HepG2 (cell line): ENCODE measurements around the gene CPEB2. TPM values are rescaled to one million over a fixed set of nuclear protein-coding genes. Genes with fewer than 3 reads are reported as not detected.

Source experiments
- ATAC-seq: fragments of 200-7000 bp; cut with Tn5 transposase; 3 replicates; pipeline ENCODE4 v1.9.1; 2020; ENCODE audit warnings: mild to moderate bottlenecking, moderate library complexity
- BruUV-seq: library from RNA; stranded (reverse); fragments of 400-500 nt; replicated peaks from 2 replicates; lab custom pipeline; 2021; lab: Mats Ljungman, UMichigan
- CTCF ChIA-PET: fragments of 300-600 bp; formaldehyde crosslinking; extraction: SDS; loops from one replicate; lab custom pipeline; 2021; ENCODE audit warnings: low total read pairs, inconsistent platforms, low intra/inter-chr PET ratio; lab: Yijun Ruan, JAX
- POLR2A ChIA-PET: fragments of 350-600 bp; sonication (Branson Sonifier 250); formaldehyde crosslinking; loops from one replicate; lab custom pipeline; 2020; ENCODE audit warnings: antibody characterized with exemption, inconsistent platforms; lab: Yijun Ruan, JAX
- DNase-seq: peaks from one replicate; pipeline ENCODE4 v3.0.0-alpha.2; 2015; ENCODE audit warnings: low spot score
- FAIRE-seq: peaks from 3 replicates; lab custom pipeline; 2011; peaks lifted over from hg19 to GRCh38; lab: Jason Lieb, UNC
- H2AFZ ChIP-seq: one replicate; pipeline ENCODE4 v1.6.1; 2011; ENCODE audit warnings: low read length, inconsistent platforms
- H3K27ac ChIP-seq: fragments of 300-600 bp; 3 replicates; pipeline ENCODE4 v1.8.0; 2011; ENCODE audit warnings: mixed run types, mild to moderate bottlenecking, mixed read lengths, low read length, inconsistent platforms; ENCODE audit not compliant: insufficient read depth; ENCODE audit errors: extremely low read length
- H3K27me3 ChIP-seq, 2 experiments: fragments of 200-600 bp in 1 of 2; 2 replicates in 1 of 2; 3 replicates in 1 of 2; pipeline versions ENCODE4 v1.6.0 to v1.8.0; 2011; ENCODE audit warnings: low read length in 2 of 2, mild to moderate bottlenecking in 2 of 2, moderate library complexity in 2 of 2, inconsistent platforms in 1 of 2; ENCODE audit not compliant: insufficient read depth in 2 of 2, control insufficient read depth in 1 of 2
- H3K36me3 ChIP-seq, 2 experiments: fragments of 200-600 bp in 1 of 2; replicated peaks in 1 of 2; 2 replicates in 1 of 2; 3 replicates in 1 of 2; pipeline versions ENCODE4 v1.5.1 to v1.8.0; 2011; ENCODE audit warnings: low read length in 2 of 2, inconsistent platforms in 1 of 2; ENCODE audit not compliant: insufficient read depth in 2 of 2, control insufficient read depth in 1 of 2
- H3K4me1 ChIP-seq: 2 replicates; pipeline ENCODE4 v1.5.1; 2012; ENCODE audit warnings: low read length, inconsistent platforms; ENCODE audit not compliant: insufficient read depth
- H3K4me2 ChIP-seq: 2 replicates; pipeline ENCODE4 v1.6.0; 2011; ENCODE audit warnings: low read depth, low read length, inconsistent platforms
- H3K4me3 ChIP-seq, 3 experiments: fragments of 200-600 bp in 1 of 3; sonication (generic), shearing (Covaris generic) in 1 of 3; replicated peaks in 1 of 3; 2 replicates each; pipeline ENCODE4 v1.5.1; 2011 to 2016; ENCODE audit warnings: low read length in 3 of 3, inconsistent platforms in 2 of 3, low read depth in 2 of 3, mild to moderate bottlenecking in 2 of 3, control low read depth in 1 of 3, mixed read lengths in 1 of 3; ENCODE audit not compliant: insufficient read depth in 1 of 3
- H3K79me2 ChIP-seq: one replicate; pipeline ENCODE4 v1.6.1; 2011; ENCODE audit warnings: low read length, inconsistent platforms; ENCODE audit not compliant: insufficient read depth
- H3K9ac ChIP-seq: 2 replicates; pipeline ENCODE4 v1.6.0; 2011; ENCODE audit warnings: mild to moderate bottlenecking, low read depth, low read length, inconsistent platforms; ENCODE audit not compliant: insufficient read depth
- H3K9me3 ChIP-seq: 2 replicates; pipeline ENCODE4 v1.5.1; 2012; ENCODE audit warnings: mild to moderate bottlenecking, low read length
- H4K20me1 ChIP-seq: 2 replicates; pipeline ENCODE4 v1.6.0; 2011; ENCODE audit warnings: inconsistent platforms, mild to moderate bottlenecking, low read length, moderate library complexity; ENCODE audit not compliant: insufficient read depth
- BCL3 ChIP-seq: sonication (generic); formaldehyde crosslinking; IDR thresholded peaks from 2 replicates; pipeline ENCODE4 v1.5.1; 2020; ENCODE audit warnings: mild to moderate bottlenecking, missing genetic modification reagents, moderate library complexity
- CC2D1A ChIP-seq: sonication (generic); formaldehyde crosslinking; IDR thresholded peaks from 2 replicates; pipeline ENCODE4 v1.8.1; 2023; ENCODE audit warnings: mild to moderate bottlenecking, missing genetic modification reagents
- FOXK1 ChIP-seq: sonication (generic); formaldehyde crosslinking; IDR thresholded peaks from 2 replicates; pipeline ENCODE4 v1.4.0; 2020; ENCODE audit warnings: low read depth, missing genetic modification reagents, borderline replicate concordance
- KAT2B ChIP-seq: fragments of 150-350 bp; IDR thresholded peaks from 2 replicates; pipeline ENCODE4 v1.6.1; 2014; ENCODE audit warnings: low read depth, low read length, borderline replicate concordance
- MAFF ChIP-seq: IDR thresholded peaks from 2 replicates; pipeline ENCODE4 v1.6.1; 2011; ENCODE audit warnings: low read depth, low read length, improper control_type of control experiment
- MAFK ChIP-seq, 2 experiments: IDR thresholded peaks in 1 of 2; conservative IDR thresholded peaks in 1 of 2; 2 replicates each; pipeline ENCODE4 v1.6.1; 2011; ENCODE audit warnings: improper control_type of control experiment in 2 of 2, low read length in 2 of 2
- MXI1 ChIP-seq: IDR thresholded peaks from 3 replicates; pipeline ENCODE4 v1.6.1; 2012; ENCODE audit warnings: low read depth, low read length, inconsistent platforms, borderline replicate concordance
- PBX2 ChIP-seq: IDR thresholded peaks from 2 replicates; pipeline ENCODE4 v1.6.1; 2016; ENCODE audit warnings: control low read depth
- POLR2A ChIP-seq, 2 experiments: IDR thresholded peaks; 2 replicates each; pipeline ENCODE4 v1.6.1; 2011; ENCODE audit warnings: low read depth in 2 of 2, low read length in 2 of 2, mild to moderate bottlenecking in 1 of 2, moderate library complexity in 1 of 2; ENCODE audit not compliant: insufficient read depth in 1 of 2
- PPARG ChIP-seq: conservative IDR thresholded peaks from 2 replicates; pipeline ENCODE4 v1.6.1; 2016; ENCODE audit warnings: missing biosample characterization, missing genetic modification reagents
- RBM22 ChIP-seq: fragments of 200-400 bp; formaldehyde crosslinking; optimal IDR thresholded peaks from 2 replicates; pipeline ENCODE3; 2017; ENCODE audit warnings: mild to moderate bottlenecking, low read length, moderate library complexity
- REXO4 ChIP-seq: sonication (generic); formaldehyde crosslinking; IDR thresholded peaks from 2 replicates; pipeline ENCODE4 v1.8.0; 2022; ENCODE audit warnings: missing genetic modification reagents, mild to moderate bottlenecking, borderline replicate concordance
- RNF2 ChIP-seq: fragments of 450-650 bp; conservative IDR thresholded peaks from 2 replicates; pipeline ENCODE4 v1.6.1; 2016; ENCODE audit warnings: low read depth
- ZNF547 ChIP-seq: sonication (generic); formaldehyde crosslinking; IDR thresholded peaks from 2 replicates; pipeline ENCODE4 v1.5.1; 2020; ENCODE audit warnings: mild to moderate bottlenecking, missing genetic modification reagents
- ZNF670 ChIP-seq: sonication (generic); formaldehyde crosslinking; IDR thresholded peaks from 2 replicates; pipeline ENCODE4 v1.8.0; 2022; ENCODE audit warnings: mild to moderate bottlenecking, missing genetic modification reagents, borderline replicate concordance
- ZNF766 ChIP-seq: sonication (generic); formaldehyde crosslinking; IDR thresholded peaks from 2 replicates; pipeline ENCODE4 v1.5.0; 2020; ENCODE audit warnings: missing genetic modification reagents, borderline replicate concordance
- in situ Hi-C: cut with HindIII; loops from 2 replicates; pipeline ENCODE4 v1.10.0; 2017; ENCODE audit warnings: low pct_unique_long_range_greater_than_20kb; ENCODE audit not compliant: extremely low pct_ligation_motif_present
- intact Hi-C: fragments of 100-400 bp; cut with micrococcal nuclease; formaldehyde crosslinking; loops from one replicate; pipeline ENCODE4 v1.10.0; 2022; ENCODE audit not compliant: unreplicated experiment
- polyA plus RNA-seq, 8 experiments: library from polyadenylated mRNA; depleted of rRNA in 3 of 8; stranded (reverse) in 7 of 8; unstranded in 1 of 8; fragments of >200 nt; fragmentation: Illumina TruSeq in 4 of 8; extraction: Trizol in 4 of 8; gene quantifications; 2 replicates each; pipeline versions ENCODE4 v1.2.1 to v1.2.3, GENCODE V29; 2011 to 2016; ENCODE audit warnings: low read depth in 4 of 8, missing spikeins in 1 of 8, mixed read lengths in 1 of 8; ENCODE audit not compliant: insufficient read depth in 1 of 8
- total RNA-seq, 5 experiments: library from RNA; depleted of rRNA; stranded (reverse); fragments of >200 nt; fragmentation: Illumina TruSeq; extraction: Trizol; gene quantifications; 2 replicates each; pipeline ENCODE4 v1.2.3, GENCODE V29; 2016; ENCODE audit warnings: low read depth in 1 of 5

CPEB2 gene
- total and polyA plus RNA-seq, 2 of the 13 experiments (the other 11 are each of a cell fraction or from before 2014, with no cell fraction given), result 2.0 to 2.5 TPM

GRCh38 chr4:15109600-15109999, 107.3 kb downstream of the CPEB2 start (continued):
- TF ChIP-seq BCL3 (CRISPR knock-in tag), result no peak
- TF ChIP-seq POLR2A (IDR thresholded peaks at IDR 0.05; ENCODE audit: insufficient read depth in 1 of 2, low read depth in 2 of 2, low read length in 2 of 2), result no peak
- TF ChIP-seq FOXK1 (CRISPR knock-in tag), result no peak
- no peak for TF ChIP-seq ZNF670 (CRISPR knock-in tag)

GRCh38 chr4:15110120-15110571, 107.9 kb downstream of the CPEB2 start:
- peak overlapping the region; percentile 0; the same call in 1 of the 2 replicates for H3K4me2 ChIP-seq
- no peak overlapping the region for H3K27ac ChIP-seq
- peaks cover 15% of the 10 kb centered on the region for H3K4me1 ChIP-seq
- no peak for FAIRE-seq
- H3K9me3 ChIP-seq, result no peaks in the 10 kb centered on the region
- H3K36me3 ChIP-seq, result no peaks in the 10 kb centered on the region
- no peaks in the 10 kb centered on the region for H4K20me1 ChIP-seq
- intact Hi-C loops (no loop called here), in situ Hi-C loops (no loop called here)
- ATAC-seq, result peak; percentile 43; the same call in 1 of the 3 replicates
- POLR2A ChIA-PET, result no interaction called here
- TF ChIP-seq RNF2, result no peak
- TF ChIP-seq REXO4 (CRISPR knock-in tag), result no peak
- no peak for TF ChIP-seq PPARG (CRISPR knock-in tag)
- TF ChIP-seq MXI1, result no peak
- TF ChIP-seq KAT2B, result no peak
- no peak for TF ChIP-seq RBM22
- TF ChIP-seq PBX2, result no peak
- TF ChIP-seq ZNF766, result no peak
- peak; percentile 66 to 75 for TF ChIP-seq MAFK (conservative IDR thresholded peaks at IDR 0.05 in 1 of 2, IDR thresholded peaks at IDR 0.05 in 1 of 2; ENCODE audit: low read length in 2 of 2)
- no peak for TF ChIP-seq CC2D1A (CRISPR knock-in tag)
- TF ChIP-seq MAFF, result peak; percentile 60; the same call in 1 of the 2 replicates
- TF ChIP-seq ZNF547 (CRISPR knock-in tag), result no peak
- TF ChIP-seq, all 625 proteins: peak for 2
- no peak overlapping the region for H3K9ac ChIP-seq
- H3K27me3 ChIP-seq, result no peaks in the 10 kb centered on the region
- DNase-seq, result no peak
- no peak overlapping the region for H3K4me3 ChIP-seq
- H2AFZ ChIP-seq, result no peak overlapping the region
- CTCF ChIA-PET, result no interaction called here
- no TSS peak for BruUV-seq
- no peaks in the 10 kb centered on the region for H3K79me2 ChIP-seq
